Mucosa of gallbladder (tissue), 1 donor: Measurements from ENCODE around the gene CREB3L2. TPM values are rescaled to one million over a fixed set of nuclear protein-coding genes. Genes with fewer than 3 reads are reported as not detected.
A peak's percentile ranks its signal among the peaks of the same experiment; 100 is the strongest.
"Not testable (repeated sequence)": the region's sequence is repeated elsewhere in the genome, so short reads cannot be mapped to it uniquely, and the experiment has no call there.

Experiments
- DNase-seq: peaks from one replicate; pipeline ENCODE4 v3.0.0-alpha.2; 2020; ENCODE audit warnings: low spot score
- total RNA-seq: library from RNA; stranded (reverse); gene quantifications from one replicate; pipeline ENCODE4 v1.2.1, GENCODE V29; 2021
- donor health status: DM: no; HTN: no; CAD: no.

The CREB3L2 gene
- total RNA-seq, 1 donor from 2014 or later = 80.3 TPM

DNA sequence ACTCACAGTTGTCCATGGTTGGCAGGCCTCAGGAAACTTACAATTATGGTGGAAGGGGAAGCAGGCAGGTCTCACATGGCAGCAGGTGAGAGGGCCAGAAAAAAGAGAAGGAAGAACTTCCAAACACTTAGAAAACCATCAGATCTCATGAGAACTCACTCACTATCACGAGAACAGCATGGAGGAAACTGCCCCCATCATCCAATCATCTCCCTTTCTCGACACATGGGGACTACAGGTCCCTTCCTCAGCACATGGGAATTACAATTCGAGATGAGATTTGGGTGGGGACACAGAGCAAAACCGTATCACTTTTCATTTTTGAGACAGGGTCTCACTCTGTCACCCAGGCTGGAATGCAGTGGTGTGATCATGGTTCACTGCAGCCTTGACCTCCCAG lies 12.3 kb upstream of the CREB3L2 start:
- DNase-seq = not testable (repeated sequence)

DNA sequence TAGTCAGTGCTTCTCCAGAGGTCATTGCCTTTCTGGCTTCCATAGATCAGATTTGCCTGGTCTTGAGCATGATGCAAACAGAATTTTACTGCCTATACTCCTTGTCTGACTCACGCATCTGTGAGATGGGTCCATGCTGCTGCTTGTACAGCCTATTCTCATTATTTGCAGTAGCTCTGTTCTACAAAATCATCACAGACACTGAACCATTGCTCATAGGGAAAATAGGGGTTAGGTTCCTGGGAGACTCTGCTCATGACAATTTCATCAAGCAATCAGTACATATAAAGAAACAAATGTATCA lies 7.4 kb upstream of the CREB3L2 start:
- DNase-seq = no peak

- no peak for DNase-seq
These were observed 6.9 kb upstream of the CREB3L2 start for GRCh38 chr7:138008588-138009349.

DNA sequence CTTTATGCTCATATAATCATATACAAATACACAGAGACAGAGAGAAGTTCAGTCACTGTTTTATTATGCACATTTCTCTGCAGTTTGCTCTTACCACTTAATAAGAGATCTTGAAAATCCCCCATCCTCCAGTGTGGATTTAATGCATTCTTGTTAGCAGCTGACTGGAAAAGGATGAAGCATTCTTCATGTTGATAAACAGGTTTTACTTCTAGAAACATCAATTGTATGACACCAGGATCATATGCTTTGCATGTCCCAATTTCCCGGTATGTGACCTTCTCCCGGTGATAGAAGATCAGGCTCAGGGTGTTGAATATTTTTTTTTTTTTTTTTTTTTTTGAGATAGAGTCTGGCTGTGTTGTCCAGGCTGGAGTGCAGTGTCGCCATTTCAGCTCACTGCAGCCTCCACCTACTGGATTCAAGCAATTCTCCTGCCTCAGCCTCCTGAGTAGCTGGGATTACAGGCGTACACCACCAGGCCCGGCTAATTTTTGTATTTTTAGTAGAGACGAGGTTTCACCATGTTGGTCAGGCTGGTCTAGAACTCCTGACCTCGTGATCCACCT lies 6.2 kb upstream of the CREB3L2 start:
- no peak for DNase-seq

DNA sequence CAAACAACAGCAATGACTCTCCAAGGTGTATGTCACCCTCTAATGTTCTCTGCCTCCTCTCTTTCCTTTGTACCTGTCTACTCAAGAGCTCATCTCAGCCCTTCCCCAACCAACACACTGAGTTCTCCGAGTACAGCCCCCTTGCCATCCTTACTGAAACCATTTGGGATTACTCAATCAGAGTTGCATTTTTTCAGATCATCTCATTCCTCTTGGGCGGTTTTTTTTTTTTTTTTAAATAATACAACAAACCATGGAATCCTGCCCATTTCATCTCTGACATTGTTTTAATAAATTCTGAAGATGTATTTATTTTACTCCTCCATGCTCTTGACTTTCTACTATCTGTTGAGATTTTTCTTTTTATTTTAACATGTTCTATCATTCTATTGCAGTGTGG lies 4.2 kb upstream of the CREB3L2 start:
- DNase-seq = no peak

DNA sequence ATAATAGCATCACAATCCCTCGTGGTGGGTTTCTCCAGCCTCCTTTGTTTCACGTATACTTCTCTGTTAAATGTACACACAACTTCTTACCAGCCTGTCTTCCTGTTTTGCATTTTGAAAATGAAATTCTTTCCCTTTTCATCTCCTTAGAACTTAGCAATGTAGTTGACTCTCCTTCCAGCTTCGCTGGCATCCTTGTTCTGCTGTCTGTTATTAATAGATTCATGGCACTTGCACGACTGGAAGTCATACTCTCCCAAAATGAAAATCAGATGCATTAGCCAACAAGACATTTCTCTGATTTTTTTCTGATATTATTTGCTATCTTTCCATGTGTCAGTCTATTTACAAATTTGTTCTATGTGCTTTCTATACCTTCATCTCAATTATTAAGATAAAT lies 3.0 kb upstream of the CREB3L2 start:
- no peak for DNase-seq

DNA sequence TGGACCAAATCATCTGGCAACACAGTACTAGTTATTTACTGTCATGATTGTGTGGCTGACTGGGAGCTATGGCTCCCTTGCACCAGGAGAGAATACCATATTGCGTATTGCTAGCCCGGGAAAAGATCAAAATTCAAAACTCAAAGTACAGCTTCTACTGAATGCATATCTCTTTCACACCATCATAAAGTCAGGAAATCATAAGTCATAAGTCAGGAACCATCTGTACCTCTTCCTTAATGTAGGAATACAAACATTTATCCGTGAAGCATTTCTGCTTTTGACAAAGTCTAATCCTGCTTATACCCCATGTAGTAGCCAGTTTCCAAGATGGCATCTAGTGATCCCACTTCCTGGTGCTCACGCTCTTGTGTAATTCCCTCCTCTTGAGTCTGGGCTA lies 2.2 kb upstream of the CREB3L2 start:
- DNase-seq = no peak

DNA sequence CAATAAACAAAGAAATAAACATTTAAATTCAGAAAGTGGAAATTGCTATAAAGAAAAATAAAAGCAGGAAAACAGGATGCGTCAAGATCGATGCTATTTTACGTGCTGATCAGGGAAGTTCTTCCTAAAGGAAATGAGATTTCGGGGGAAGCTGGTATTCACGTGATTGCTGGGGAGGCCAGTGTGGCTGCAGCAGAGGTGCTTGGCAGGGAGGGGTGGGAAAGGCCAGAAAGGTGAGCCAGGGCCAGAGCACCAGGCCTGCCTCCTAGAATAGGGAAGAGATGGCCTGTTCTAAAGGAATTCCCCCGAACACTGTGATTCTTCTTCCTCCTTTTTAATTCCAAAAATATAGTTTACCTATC lies 923 bp upstream of the CREB3L2 start:
- no peak for DNase-seq

DNA sequence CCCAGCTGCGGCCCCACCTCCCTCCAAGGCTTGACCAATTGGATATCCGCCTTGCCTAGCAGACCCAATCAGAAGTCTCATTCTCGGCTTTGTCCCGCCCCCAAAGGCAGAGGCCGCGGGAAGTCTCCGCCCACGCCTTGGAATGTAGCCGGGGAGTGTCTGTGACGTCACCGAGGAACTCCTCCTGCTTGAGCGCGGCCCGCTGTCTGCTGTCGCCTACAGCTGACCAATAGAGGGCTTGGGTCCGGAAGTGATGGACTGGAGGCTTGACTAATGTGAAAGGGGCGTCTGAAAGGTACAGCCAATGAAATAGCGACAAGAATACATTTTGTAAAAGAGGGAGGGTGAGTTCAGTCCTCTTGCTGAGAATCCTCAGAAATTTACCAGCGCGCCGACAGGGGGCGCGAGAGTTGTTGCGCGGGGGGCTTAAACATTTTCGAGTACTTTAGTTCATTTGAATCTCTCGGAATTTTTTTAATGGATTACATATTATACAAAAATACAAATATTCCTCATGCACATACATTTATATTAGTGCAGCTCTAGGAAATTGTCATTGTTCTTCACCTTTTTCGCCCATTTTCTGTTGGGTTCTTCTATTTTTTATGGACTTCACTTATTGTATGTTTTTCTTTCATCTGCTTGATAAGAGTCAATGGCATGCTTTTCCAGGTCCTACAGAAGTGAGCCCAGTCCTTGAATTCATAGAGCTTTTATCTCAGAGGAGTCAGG lies 376 bp upstream of the CREB3L2 start:
- DNase-seq = peak; percentile 99

GRCh38 chr7:138000081-138000701 lies 1.7 kb downstream of the CREB3L2 start:
- DNase-seq = peak; percentile 45

GRCh38 chr7:137999496-138000080 lies 2.3 kb downstream of the CREB3L2 start:
- no peak for DNase-seq

DNA sequence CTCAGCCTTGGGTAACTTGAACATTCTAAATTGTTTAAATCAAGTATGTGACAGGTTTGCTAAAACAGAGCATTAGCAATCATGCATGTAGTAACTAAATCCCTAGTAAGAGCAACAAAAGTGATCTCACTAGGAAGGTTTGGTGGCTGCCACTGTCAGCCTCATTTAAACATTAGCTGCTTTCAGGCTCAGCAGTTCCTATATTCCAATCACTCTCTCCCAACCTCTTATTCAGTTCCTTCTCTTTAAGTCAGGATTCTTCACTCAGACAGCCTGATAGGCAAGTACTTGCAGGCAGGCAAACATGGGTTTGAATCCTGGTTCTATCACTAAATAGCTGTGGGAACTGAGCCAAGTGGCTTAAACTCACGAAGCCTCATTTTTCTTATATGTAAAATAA lies 3.6 kb downstream of the CREB3L2 start:
- DNase-seq = no peak

DNA sequence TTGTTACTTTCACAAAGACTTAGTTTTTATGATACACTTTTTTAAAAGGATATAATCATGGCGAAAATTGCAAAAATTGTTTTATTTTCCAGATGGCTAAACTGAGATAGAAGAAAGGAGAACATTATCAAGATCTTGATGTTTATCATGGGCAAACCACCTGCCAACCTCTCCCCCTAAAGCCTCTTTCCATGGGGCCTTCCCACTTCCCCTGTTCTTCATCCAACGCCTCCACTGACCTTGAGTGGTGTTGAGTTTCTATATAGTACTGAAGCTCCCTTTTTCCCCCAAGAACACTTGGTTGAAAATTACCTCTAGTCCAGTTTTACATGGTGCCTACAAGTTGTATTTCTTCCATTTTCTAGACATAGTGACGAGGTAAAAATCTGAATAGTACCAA lies 5.0 kb downstream of the CREB3L2 start:
- DNase-seq = no peak

GRCh38 chr7:137996386-137996851 lies 5.5 kb downstream of the CREB3L2 start:
- DNase-seq = peak; percentile 29

- DNase-seq = no peak
These were observed 7.7 kb downstream of the CREB3L2 start for GRCh38 chr7:137994216-137994615.

- no peak for DNase-seq
These were observed 8.5 kb downstream of the CREB3L2 start for GRCh38 chr7:137993395-137993743.

GRCh38 chr7:137992550-137993394 lies 9.1 kb downstream of the CREB3L2 start:
- DNase-seq = peak; percentile 57

- DNase-seq = no peak
These were observed 9.8 kb downstream of the CREB3L2 start for GRCh38 chr7:137992104-137992549.

DNA sequence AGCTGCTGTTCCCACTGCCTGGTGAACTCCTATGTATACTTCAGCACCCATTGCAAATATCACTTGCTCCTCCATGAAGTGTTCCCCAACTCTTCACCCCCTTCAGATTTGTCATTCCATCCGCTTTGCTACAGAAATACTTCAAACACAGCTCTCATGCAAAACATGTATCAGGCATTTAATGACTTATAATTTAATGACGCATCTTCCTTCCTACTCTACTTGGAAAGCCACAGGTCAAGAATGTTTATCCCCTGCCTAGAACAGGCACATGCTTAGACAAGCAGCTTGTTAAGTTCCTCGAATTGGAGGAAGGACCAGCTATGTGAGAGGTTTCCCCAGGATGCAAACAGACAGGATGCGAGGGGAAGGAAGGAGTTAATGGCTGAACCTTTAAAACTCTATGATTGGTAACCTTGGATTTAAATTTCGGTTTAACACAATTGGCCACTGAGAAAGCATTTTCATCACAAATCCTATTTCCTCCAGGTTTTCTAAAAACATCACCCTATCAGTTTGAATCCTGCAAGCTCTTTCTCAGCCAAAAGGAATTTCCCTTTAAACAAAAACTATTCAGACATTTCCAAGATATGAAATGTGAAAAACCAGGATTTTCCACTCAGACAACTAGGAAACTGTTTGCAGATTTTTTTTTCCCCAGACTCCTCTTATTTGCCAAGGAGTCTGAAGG lies 11.5 kb downstream of the CREB3L2 start:
- no peak for DNase-seq

DNA sequence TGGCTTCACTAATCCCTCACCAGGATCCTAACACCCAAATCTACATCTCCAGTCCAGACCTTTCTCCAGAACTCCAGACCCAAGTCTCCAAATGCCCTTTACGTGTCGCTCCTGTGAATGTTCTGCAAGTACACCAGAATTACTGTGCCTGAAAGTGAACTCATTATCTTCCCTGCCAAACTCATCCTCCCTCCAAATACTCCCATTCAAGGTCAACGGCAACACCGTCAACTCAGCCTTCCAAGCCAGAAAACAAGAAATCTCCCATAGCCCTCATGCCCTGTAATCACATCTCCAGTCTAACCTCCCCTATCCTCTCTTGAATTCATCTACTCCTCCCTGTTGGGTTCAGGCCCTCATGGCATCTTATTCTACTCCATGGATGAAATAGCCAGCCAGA lies 12.3 kb downstream of the CREB3L2 start:
- DNase-seq = no peak

DNA sequence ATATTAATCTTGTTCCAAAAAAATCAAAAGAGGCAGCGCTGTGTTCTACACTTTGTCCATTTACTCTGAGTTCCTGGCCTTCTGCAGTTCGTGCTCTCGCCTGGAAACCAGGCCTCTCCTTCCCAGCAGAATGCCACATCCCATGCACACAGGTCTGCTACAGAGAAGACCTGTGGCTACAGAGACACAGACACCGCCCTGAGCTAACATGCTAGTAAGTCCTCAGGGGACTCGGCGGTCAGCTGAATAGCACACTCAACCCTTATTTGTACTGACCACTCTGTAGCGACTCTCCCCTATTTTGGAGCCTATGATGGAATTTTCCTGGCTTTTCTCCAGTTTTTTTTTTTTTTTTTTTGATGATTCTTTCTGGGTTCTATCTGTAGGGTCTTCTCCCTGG lies 12.8 kb downstream of the CREB3L2 start:
- DNase-seq = no peak
